ENCODE data around the gene KCNJ6.

KCNJ6 gene

GRCh38 chr21:37631319-37632117, 284.7 kb downstream of the KCNJ6 start:
- no peak for DNase-seq

DNA sequence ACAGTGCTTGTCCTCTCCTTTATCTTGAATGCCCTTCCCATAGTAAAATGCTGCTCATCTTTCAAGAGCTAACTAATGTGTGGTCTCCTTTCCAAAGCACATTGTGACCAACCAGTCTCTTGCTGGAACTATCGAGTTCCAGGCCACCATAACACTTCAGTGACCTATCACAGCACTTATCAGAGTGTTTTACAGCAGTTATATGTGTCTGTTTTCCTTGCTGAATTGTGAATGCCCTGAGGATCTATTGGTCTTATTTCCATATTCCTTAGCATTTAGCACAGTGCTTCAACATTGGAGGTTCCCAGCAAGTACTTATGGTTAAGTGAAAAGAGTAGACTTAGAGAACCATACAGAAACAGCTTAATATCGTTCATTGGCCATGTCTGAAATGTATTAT, 285.4 kb downstream of the KCNJ6 start:
- no peak for DNase-seq

- DNase-seq: no peak
Measured at GRCh38 chr21:37628362-37628761, 287.9 kb downstream of the KCNJ6 start.

DNA sequence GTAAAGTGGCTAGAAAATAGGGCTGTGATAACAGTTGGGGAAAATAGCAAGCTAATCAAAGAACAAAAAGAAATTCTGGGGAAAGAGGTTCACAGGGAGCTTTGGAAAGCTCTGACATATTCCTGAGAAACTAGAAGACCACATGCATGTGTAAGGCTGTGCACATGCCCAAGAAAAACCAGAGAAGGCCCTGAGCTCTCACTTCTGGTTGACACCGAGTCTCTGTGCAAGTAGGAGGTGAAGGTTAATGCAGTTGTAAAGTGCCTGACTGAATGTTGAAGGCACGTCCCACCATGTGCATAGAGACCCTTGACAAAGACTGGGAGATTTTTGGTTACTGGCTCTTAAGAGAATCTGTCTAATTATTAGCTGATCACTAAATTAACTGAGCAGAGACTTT, 288.7 kb downstream of the KCNJ6 start:
- DNase-seq: no peak

GRCh38 chr21:37627074-37627473, 289.2 kb downstream of the KCNJ6 start:
- peak; percentile 3 for DNase-seq

DNA sequence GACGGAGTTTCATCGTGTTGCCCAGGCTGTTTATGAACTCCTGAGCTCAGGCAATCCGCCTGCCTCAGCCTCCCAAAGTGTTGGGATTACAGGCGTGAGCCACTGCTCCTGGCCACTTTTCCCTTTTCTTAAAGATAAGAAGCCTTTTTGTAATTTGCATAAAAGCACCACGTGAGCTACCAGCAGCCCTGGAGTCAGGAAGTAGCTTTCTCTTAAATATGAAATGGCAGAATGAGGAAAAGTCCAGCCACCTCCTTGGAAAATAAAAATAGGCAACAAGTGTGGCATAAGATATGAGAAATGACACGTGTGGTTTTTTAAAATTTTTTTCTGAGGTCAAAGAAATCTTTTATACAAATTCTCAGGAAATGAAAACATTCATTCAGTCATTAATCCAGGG, 289.9 kb downstream of the KCNJ6 start:
- DNase-seq: no peak

DNA sequence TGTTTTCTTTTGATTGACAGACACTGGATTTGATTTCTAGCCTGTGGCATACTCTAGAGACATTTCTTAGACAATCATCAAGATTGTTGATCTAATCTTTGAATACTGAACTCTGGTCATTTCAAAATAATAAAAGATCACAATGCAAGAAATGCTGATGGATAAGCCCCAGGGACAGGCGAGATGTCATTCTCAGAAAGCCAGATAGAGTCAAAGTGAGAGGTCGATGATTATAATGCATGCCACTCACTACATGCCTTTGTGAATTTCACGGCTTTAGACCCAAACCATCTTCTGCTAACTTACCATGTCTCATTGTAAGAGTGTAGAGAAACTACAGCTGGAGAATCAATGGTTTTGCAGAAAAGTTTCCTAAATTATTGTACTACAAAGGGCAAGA, 292.6 kb downstream of the KCNJ6 start:
- no peak for DNase-seq

GRCh38 chr21:37623183-37623582, 293.1 kb downstream of the KCNJ6 start:
- DNase-seq: no peak

DNA sequence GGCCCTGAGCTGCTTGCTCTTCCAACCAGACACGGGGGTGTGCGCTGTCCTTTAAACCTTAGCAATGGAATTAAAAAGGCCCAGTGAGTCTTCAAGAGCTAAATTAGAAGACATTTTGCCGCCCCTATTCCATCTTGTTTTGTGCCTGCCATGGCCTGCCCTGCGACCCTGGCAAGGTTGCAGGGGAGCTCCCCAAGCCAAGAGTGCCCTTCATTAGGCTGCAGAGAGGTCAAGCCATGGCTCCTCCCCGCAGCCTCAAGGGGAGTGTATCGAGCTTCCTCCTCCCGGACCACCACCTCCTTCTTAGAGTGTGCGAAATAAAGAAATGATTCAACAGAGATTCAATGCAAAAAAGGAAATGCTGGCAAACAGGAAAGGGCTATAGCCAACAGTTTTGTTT, 293.5 kb downstream of the KCNJ6 start:
- no peak for DNase-seq

DNA sequence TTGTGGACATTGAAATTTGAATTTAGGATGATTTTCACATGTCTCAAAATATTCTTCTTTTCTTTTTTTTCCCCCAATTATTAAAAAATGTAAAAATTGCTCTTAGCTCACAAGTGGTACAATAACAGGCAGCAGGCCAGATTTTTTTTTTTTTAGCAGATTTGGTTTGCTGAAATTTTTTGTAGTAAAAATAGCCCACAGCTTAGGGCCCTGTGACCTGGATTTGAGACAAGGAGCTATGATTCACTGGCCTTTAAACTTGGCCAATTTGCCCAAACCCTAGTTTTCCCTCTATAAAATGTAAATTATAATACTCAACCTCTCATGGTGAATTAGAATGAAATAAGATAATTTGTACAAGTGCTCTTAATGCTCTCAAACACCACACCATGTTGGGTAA, 295.9 kb downstream of the KCNJ6 start:
- no peak for DNase-seq

- no peak for DNase-seq
Measured at GRCh38 chr21:37619464-37619974, 296.7 kb downstream of the KCNJ6 start.

- DNase-seq: no peak
Measured at GRCh38 chr21:37618081-37618480, 298.2 kb downstream of the KCNJ6 start.

DNA sequence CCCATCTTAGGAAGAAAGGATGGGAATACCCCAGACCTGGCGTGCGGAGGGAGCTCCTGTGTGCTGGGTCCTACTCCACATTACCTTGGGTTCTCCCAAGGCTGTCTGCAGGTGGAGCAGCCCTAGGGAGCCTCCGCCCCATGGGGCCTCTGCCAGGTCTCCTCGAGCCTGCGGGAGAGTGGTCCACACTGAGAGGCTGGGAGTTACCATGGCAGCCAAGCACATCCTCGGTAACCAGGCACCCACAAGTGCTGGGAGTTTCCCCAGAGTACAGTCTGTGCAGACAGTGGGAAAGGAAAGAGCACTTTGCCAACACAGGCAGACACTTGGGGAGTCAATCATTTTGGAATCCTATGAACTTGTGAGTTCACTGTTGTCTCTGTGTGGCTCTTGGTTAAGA, 300.3 kb downstream of the KCNJ6 start:
- DNase-seq: no peak

DNA sequence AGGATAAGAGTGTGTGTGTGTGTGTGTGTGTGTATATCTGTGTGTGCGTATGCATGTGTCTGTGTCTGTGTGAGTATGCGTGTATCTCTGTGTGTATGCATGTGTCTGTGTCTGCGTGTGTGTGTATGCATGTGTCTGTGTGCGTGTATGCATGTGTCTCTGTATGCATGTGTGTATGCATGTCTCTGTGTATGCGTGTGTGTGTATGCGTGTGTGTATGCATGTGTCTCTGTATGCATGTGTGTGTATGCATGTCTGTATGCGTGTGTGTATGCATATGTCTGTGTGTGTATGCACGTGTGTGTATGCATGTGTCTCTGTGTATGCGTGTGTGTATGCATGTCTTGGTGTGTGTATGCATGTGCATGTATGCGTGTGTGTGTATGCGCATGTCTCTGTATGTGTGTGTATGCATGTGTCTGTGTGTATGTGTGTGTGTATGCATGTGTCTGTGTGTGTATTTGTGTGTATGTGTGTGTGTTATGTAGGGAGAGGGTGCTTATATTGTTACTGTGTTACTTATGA, 301.8 kb downstream of the KCNJ6 start:
- DNase-seq: no peak

DNA sequence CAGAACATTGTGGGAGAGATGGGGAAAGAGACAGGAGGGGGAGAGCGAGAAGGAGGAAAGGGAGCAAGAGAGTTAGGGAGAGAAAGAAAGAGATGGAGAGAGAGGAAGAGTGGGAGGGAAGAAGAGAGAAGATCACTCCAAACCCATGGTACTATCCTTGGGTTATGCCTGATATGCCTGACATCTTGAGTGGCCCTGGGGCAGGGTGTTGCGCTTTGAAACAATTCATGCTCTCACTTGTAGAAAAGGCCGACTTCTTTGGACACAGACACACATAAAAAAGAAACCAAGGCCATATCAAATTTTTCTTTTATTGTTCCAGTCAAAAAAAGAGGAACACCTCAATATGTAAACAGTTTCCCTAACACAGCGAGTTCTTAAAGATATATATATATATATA, 309.2 kb downstream of the KCNJ6 start:
- DNase-seq: no peak

DNA sequence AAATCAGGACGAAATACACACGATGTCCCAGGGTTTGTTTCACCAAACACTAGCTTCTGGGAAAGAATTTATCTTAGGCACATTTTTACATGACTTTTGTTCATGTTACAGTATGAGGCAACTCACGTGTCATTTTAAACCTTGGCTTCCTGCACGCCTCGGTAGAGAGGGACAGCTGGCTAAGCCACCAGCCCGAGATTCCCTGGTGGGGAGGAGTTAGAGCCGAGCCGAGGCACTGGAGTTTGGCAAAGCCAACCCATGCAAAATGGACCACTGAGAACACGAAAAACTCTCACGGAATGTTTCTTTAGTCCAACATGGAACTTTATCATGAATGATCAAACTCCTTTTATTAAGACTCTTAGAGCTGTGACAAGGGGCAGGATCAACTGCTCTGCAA, 309.7 kb downstream of the KCNJ6 start:
- DNase-seq: no peak

DNA sequence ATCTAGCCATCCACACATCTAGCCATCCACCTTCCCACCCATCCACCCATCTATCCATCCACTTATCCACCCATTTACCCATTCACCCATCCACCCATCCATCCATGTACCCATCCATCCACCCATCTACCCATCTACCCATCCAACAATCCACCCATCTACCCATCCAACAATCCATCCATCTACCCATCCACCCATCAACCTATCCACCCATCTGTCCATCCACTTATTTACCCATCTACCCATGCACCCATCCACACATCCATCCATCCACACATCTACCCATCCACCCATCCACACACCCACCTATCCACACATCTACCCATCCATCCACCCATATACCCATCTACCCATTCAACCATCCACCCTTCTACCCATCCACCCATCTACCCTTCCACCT, 311.3 kb downstream of the KCNJ6 start:
- no peak for DNase-seq

GRCh38 chr21:37603129-37603528, 313.1 kb downstream of the KCNJ6 start:
- DNase-seq: no peak

DNA sequence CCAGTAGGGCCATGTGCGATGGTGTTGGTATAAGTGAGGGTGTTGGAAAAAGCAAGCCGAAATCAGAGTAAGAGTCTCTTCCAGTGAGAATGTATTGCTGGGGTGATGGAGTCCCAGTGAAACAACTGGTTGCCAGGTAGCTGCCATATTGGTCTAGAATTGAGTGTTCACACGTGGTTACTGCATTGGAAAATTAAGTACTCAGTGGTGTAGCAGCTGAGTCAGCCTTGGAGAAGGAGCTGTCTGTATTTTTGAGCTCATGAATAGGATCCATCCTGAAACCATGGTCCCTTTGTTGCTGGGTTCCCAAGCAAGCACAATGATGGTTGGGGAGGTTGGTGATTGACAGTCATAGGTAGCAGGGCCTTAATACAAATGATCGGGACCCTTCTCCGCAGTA, 314.3 kb downstream of the KCNJ6 start:
- no peak for DNase-seq

- no peak for DNase-seq
Measured at GRCh38 chr21:37601027-37601426, 315.2 kb downstream of the KCNJ6 start.

DNA sequence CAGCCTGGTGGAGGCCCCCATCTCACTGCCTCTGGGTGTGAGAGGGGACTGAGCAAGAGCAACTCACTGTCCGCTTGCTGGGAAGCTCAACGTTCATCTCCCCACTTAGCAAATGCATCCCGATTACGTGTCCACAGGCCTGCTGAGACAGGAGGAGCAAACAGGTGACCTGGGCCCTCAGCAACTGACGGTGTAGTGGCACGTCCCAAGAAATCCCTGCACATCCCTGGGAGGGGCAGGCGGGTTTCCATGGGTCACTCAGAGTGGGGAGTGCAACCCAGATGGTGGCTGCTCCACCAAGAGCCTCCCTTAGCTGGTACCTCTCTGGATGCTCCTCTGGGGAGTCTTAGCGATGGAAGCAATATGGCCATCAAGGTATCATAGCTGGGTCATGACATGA, 320.3 kb downstream of the KCNJ6 start:
- DNase-seq: no peak

DNA sequence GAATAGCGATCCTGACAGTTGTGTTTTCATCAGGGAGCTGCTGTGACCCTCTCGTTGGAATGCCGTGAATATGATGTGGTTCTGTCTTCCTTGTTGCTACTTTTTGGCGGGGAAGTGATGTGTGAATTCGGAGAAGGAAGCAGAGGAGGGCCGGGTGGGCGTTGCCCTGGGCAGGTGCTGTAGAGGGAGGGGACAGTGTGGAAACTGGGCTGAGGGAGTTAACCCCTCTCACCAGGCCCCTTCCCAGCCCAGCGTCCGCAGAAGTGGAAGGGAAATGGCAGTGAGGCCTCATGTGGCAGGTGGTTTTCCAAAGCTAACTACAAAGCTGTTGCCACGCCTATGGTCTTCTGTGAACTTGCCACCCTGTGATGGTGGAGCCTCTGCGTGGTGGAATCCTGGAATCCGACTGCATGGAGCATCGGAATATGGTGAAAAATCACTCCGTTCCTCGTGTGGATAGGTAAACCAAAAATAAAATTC, 321.7 kb downstream of the KCNJ6 start:
- DNase-seq: no peak

GRCh38 chr21:37593740-37594471, 322.4 kb downstream of the KCNJ6 start:
- DNase-seq: no peak

- no peak for DNase-seq
Measured at GRCh38 chr21:37593015-37593414, 323.2 kb downstream of the KCNJ6 start.
